ENCODE data around the gene TMPRSS7. TPM values are rescaled to one million over a fixed set of nuclear protein-coding genes. Genes with fewer than 3 reads are reported as not detected.

The TMPRSS7 gene
- total RNA-seq, 1 donor from 2014 or later = not detected

DNA sequence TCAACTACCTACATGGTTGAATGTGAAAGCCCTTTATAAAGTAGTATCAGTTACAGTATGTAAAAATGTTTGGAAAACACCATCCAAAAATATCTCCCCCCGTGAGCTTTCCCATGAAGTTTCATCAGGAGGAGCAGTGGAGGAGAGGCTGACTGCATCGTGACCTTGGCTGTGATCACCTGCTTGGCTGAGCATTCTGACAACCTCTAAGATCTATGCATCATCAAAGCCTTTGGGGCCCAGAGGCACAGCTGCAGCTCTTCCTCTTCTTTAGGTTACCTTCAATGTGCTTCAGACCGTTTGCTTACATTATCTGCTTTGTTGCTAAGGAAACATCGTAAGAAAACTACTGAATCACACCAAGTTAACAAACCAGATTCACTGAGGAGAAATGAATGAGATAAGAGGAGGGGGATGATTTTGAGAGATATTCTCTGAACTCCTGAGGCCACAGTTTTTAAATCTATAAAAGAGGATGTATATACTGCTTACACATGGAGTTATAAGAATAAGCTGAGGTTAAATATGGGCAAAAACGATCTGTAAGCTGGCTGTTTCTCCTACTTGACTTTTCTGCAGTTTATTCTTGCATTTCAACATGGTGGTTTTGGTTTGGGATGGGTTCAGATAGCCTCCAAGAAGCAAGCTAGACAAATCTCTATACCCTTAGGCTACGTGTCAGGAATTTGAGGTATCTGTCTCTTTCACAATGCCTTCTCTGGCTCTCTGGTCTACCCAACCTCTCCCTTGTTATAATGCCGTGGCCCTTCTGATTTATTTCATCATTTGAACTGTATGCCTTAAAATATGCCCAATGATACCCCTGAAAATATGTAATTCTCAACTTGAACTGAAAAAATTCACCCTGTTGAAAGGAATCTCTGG, 94.5 kb downstream of the TMPRSS7 start:
- peak; percentile 45 for DNase-seq (ENCODE audit: low spot score)

DNA sequence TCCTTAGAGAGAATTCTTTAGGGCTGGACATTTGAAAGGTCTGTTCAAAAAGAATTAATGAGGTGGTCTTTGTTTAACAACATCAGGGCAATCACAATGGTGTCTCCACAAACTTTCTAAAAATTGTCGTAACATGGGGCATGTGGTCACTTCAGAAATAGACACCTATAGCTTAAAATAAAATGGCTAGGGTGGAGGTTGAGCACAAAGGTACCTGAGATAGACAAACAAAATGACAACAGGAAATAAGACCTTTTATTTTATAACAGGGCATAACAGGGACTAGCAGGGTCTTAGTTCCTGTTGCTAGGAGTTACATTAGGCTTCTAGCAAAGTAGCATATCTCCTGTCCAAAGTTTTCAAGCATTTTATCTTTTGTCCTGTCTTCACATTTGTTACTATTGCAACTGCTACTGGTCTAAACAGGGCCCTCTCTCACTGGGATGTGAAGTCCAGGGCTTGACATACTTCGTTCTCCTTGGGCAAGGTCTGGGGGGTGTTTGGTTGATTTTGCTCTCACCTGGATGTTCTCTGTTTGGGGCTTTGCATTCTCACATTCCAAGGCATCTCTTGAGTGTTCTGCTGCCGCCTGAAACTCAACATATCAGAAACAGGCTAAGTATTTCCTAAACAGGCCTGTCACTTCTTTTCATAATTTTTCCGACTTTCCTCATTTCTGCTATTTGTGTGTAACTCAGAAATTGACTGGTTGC, 95.5 kb downstream of the TMPRSS7 start:
- DNase-seq (ENCODE audit: low spot score) = no peak

DNA sequence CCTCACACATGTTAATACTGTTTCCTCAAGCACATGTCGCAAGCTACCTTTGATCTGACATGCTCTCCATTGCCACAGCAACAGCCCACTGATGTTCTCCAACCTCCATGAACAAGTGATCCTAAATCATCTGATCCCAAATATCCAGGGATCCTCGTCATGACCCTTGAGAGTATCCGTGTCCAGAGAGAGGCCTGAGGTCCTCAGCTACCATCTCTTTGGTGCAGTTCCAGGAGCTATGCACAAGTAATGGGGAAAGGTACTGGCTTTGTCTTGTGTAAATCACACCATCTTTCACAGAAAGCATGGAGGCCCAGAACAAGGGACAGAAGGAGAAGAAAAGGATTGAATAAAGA, 96.1 kb downstream of the TMPRSS7 start:
- no peak for DNase-seq (ENCODE audit: low spot score)

Other genes starting within 250 kb of the TMPRSS7 start
- gene PHLDB2, start 175.5 kb upstream of the TMPRSS7 start, total RNA-seq (ENCODE audit: insufficient read depth, low replicate concordance) = 214 TPM
- 17.6 TPM for gene ABHD10, start 55.7 kb upstream of the TMPRSS7 start, total RNA-seq (ENCODE audit: insufficient read depth, low replicate concordance)
- gene TAGLN3, start 35.8 kb upstream of the TMPRSS7 start, total RNA-seq (ENCODE audit: insufficient read depth, low replicate concordance) = not detected
- 16.1 TPM for gene C3orf52, start 51.7 kb downstream of the TMPRSS7 start, total RNA-seq (ENCODE audit: insufficient read depth, low replicate concordance)
- gene GCSAM, start 98.5 kb downstream of the TMPRSS7 start, total RNA-seq (ENCODE audit: insufficient read depth, low replicate concordance) = 1.2 TPM